Mesenchymal stem cell (in vitro differentiated cells and primary cell): ENCODE results near the gene PRKAA2.

Source experiments
- DNase-seq: peaks from one replicate; pipeline ENCODE4 v3.0.0-alpha.2; 2013
- H2AFZ ChIP-seq: one replicate; pipeline ENCODE4 v1.6.1; 2013; ENCODE audit warnings: low read depth, mild to moderate bottlenecking, control low read depth, inconsistent platforms, low read length, moderate library complexity
- H2AK5ac ChIP-seq: 2 replicates; pipeline ENCODE4 v1.6.1; 2013; ENCODE audit warnings: low read length, moderate library complexity, mild to moderate bottlenecking, inconsistent platforms; ENCODE audit not compliant: severe bottlenecking
- H2BK120ac ChIP-seq: one replicate; pipeline ENCODE4 v1.6.1; 2013; ENCODE audit warnings: low read depth, mild to moderate bottlenecking, inconsistent platforms, low read length, moderate library complexity
- H2BK12ac ChIP-seq, 2 experiments: one replicate each; pipeline ENCODE4 v1.6.1; 2013; ENCODE audit warnings: inconsistent platforms in 2 of 2, low read length in 2 of 2, mild to moderate bottlenecking in 2 of 2, moderate library complexity in 2 of 2, control low read depth in 1 of 2
- H2BK15ac ChIP-seq: one replicate; pipeline ENCODE4 v1.6.1; 2013; ENCODE audit warnings: mild to moderate bottlenecking, low read depth, inconsistent platforms; ENCODE audit not compliant: poor library complexity, severe bottlenecking
- H2BK5ac ChIP-seq: 2 replicates; pipeline ENCODE4 v1.6.1; 2013; ENCODE audit warnings: low read depth, mild to moderate bottlenecking, low read length, control low read depth, inconsistent platforms; ENCODE audit not compliant: poor library complexity, severe bottlenecking
- H3K14ac ChIP-seq, 2 experiments: one replicate each; pipeline ENCODE4 v1.6.1; 2013; ENCODE audit warnings: inconsistent platforms in 2 of 2, low read length in 2 of 2, control low read depth in 1 of 2, mild to moderate bottlenecking in 1 of 2, moderate library complexity in 1 of 2
- H3K18ac ChIP-seq, 2 experiments: one replicate each; pipeline ENCODE4 v1.6.1; 2013; ENCODE audit warnings: inconsistent platforms in 2 of 2, low read length in 2 of 2, control low read depth in 1 of 2, low read depth in 1 of 2, mild to moderate bottlenecking in 1 of 2
- H3K23ac ChIP-seq, 2 experiments: one replicate each; pipeline ENCODE4 v1.6.1; 2013; ENCODE audit warnings: inconsistent platforms in 2 of 2, low read length in 2 of 2, mild to moderate bottlenecking in 2 of 2, moderate library complexity in 2 of 2, control low read depth in 1 of 2
- H3K27ac ChIP-seq: 2 replicates; pipeline ENCODE4 v1.5.1; 2013; ENCODE audit warnings: mild to moderate bottlenecking, moderate library complexity, low read length, control low read depth, inconsistent platforms; ENCODE audit not compliant: poor library complexity, severe bottlenecking
- H3K27me3 ChIP-seq, 2 experiments: 2 replicates each; pipeline versions ENCODE4 v1.6.1 to v1.7.0; 2013; ENCODE audit warnings: low read length in 2 of 2, mild to moderate bottlenecking in 2 of 2, moderate library complexity in 2 of 2, control low read depth in 1 of 2, inconsistent platforms in 1 of 2; ENCODE audit not compliant: control insufficient read depth in 1 of 2, insufficient read depth in 1 of 2
- H3K36me3 ChIP-seq, 2 experiments: 2 replicates each; pipeline versions ENCODE4 v1.6.1 to v1.7.0; 2013; ENCODE audit warnings: low read length in 2 of 2, control low read depth in 1 of 2, inconsistent platforms in 1 of 2, low read depth in 1 of 2, mild to moderate bottlenecking in 1 of 2; ENCODE audit not compliant: insufficient read depth in 2 of 2, control insufficient read depth in 1 of 2
- H3K4ac ChIP-seq, 2 experiments: one replicate each; pipeline ENCODE4 v1.6.1; 2013; ENCODE audit warnings: inconsistent platforms in 2 of 2, low read length in 2 of 2, mild to moderate bottlenecking in 2 of 2, moderate library complexity in 2 of 2, control low read depth in 1 of 2, low read depth in 1 of 2
- H3K4me1 ChIP-seq: 2 replicates; pipeline ENCODE4 v1.6.1; 2013; ENCODE audit warnings: low read depth, low read length, control low read depth; ENCODE audit not compliant: control insufficient read depth, insufficient read depth
- H3K4me2 ChIP-seq: 2 replicates; pipeline ENCODE4 v1.6.1; 2013; ENCODE audit warnings: low read length, mild to moderate bottlenecking, inconsistent platforms; ENCODE audit not compliant: poor library complexity, severe bottlenecking
- H3K4me3 ChIP-seq, 2 experiments: 2 replicates each; pipeline versions ENCODE4 v1.5.1 to v1.7.0; 2013; ENCODE audit warnings: low read length in 2 of 2, mild to moderate bottlenecking in 2 of 2, control low read depth in 1 of 2, low read depth in 1 of 2; ENCODE audit not compliant: insufficient read depth in 1 of 2
- H3K79me1 ChIP-seq: replicated peaks from 2 replicates; pipeline ENCODE4 v1.6.1; 2013; ENCODE audit warnings: mild to moderate bottlenecking, control low read depth, low read length, inconsistent platforms; ENCODE audit not compliant: poor library complexity, severe bottlenecking
- H3K9ac ChIP-seq: 2 replicates; pipeline ENCODE4 v1.7.0; 2013; ENCODE audit warnings: mild to moderate bottlenecking, low read length, moderate library complexity
- H3K9me3 ChIP-seq: 2 replicates; pipeline ENCODE4 v1.7.0; 2013; ENCODE audit warnings: mild to moderate bottlenecking, low read length; ENCODE audit not compliant: control insufficient read depth
- H4K8ac ChIP-seq: one replicate; pipeline ENCODE4 v1.6.1; 2013; ENCODE audit warnings: inconsistent platforms, mild to moderate bottlenecking, low read length, moderate library complexity
- H4K91ac ChIP-seq: one replicate; pipeline ENCODE4 v1.6.1; 2013; ENCODE audit warnings: mild to moderate bottlenecking, low read length, inconsistent platforms
- WGBS: methylation state at CpG from one replicate; pipeline ENCODE4 v1.1.7; 2013; ENCODE audit warnings: mixed read lengths; 5-methylcytosine and 5-hydroxymethylcytosine counted together

PRKAA2 gene

DNA sequence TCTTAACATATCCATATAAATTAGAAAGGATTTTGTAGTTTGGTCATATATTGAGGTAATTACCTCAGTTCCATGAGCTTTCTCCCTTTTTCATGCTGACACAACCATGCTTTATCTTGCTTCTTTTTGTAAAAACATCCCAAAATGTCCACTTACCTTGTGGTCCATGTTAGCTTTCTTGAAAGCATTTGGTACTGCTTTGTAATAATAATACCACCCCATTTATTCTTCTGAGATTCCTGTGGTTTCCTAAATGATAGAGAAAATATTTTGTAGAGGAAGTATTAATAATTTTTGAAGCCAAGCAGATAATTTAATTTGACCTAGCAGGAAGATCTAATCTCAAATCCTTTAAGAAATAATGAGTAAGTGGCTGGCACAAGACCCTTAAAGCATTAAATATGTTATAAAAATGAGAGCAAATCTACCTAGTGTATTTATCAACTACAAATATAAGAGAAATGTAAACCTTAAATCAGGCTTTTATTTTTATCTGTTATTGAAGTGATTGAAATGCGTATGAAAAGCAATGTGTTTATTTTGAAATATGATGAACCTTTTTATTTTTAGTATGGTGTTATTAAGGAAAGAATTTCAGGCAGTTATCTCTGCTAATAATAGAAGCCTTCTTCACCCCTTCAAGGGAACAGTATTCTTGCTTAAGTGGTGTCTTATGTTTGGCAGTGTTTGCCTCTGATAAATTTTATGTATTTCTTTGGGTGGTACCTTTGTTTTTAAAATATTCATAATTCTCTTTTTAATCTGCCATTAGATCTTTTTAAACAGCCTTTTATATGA lies 9.2 kb downstream of the PRKAA2 start:
- Histone ChIP-seq H3K9me3 (peaks cover 17% of the 10 kb centered on the region), H3K4me2 (no peak overlapping the region), H3K18ac (no peak overlapping the region), H2BK120ac (no peak overlapping the region), H4K91ac (no peak overlapping the region), H3K4me3 (no peak overlapping the region), H2BK15ac (no peak overlapping the region), H2BK12ac (no peak overlapping the region), H3K79me1 (peaks cover 13% of the 10 kb centered on the region), H3K14ac (no peak overlapping the region), H3K36me3 (no peaks in the 10 kb centered on the region), H3K27ac (no peak overlapping the region), H2BK5ac (no peak overlapping the region), H3K23ac (no peak overlapping the region), H2AFZ (no peak overlapping the region), H3K27me3 (no peaks in the 10 kb centered on the region), H3K4ac (no peak overlapping the region), H3K9ac (no peak overlapping the region), H2AK5ac (no peak overlapping the region), H4K8ac (no peak overlapping the region), H3K4me1 (no peaks in the 10 kb centered on the region)
- WGBS: 100% methylated on average over 1 of the region's 1 CpG
- DNase-seq: no peak

DNA sequence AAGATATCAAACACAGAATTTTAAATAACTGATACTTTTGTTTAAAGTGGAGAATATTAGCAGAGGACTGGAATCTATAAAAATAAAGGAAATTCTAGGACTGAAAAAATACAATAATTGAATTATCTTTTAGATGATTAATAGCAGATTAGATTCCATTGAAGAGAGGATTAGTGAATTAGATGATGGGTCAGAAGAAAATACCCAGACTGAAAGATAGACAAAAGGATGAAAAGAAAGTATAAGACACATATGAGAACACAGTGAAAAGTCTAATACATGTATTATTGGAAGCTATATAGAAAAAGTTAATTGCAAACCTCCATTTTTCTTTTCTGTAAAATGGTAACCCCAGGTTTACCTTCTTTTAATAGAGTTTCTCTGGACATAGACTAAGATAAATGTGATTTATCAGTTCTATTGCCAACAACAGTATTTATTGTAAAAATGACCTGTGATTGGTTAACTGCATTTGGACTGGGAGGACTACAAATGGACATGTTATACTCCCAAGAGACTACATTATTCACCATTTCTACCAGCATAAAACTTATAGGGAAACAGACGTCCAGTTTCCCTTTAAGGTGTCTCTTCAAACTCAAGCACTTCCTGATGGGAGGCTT lies 11.0 kb downstream of the PRKAA2 start:
- Histone ChIP-seq H3K27me3 (no peaks in the 10 kb centered on the region), H3K23ac (no peak overlapping the region), H2BK15ac (no peak overlapping the region), H4K8ac (no peak overlapping the region), H3K79me1 (peaks cover 14% of the 10 kb centered on the region), H2AK5ac (no peak overlapping the region), H3K4ac (no peak overlapping the region), H3K4me1 (no peaks in the 10 kb centered on the region), H3K18ac (no peak overlapping the region), H2BK5ac (no peak overlapping the region), H3K27ac (no peak overlapping the region), H2AFZ (no peak overlapping the region), H3K4me3 (peak overlapping the region in 1 of 2 experiments; percentile 14), H4K91ac (no peak overlapping the region), H2BK12ac (no peak overlapping the region), H3K9me3 (peaks cover 17% of the 10 kb centered on the region), H3K36me3 (no peaks in the 10 kb centered on the region), H2BK120ac (no peak overlapping the region), H3K4me2 (no peak overlapping the region), H3K9ac (no peak overlapping the region), H3K14ac (no peak overlapping the region)
- DNase-seq: no peak
- WGBS: 94% methylated on average over 1 of the region's 1 CpG

DNA sequence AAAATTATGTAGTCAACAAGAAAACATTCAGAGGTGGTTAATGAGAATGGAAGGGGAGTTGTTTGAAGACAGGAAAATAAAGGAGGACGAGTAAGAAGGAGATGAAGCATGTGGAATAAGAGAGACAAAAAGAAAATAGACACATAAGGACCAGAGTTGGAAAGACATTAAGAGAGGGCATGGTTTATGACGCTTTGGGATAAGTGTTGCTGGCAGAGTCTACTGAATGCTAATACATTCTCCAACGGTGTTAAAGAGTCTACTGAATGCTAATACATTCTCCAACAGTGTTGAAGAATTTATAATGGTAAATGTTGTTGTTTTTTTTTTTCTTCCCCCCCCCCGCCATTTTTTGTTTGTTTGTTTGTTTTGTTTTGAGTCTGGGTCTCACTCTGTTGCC lies 13.1 kb downstream of the PRKAA2 start:
- no peaks in the 10 kb centered on the region for H3K27me3 ChIP-seq
- no peak overlapping the region for H3K18ac ChIP-seq
- DNase-seq: no peak
- no peak overlapping the region for H2BK5ac ChIP-seq
- no peak overlapping the region for H2BK15ac ChIP-seq
- H3K9ac ChIP-seq: no peak overlapping the region
- no peak overlapping the region for H4K8ac ChIP-seq
- H3K4me3 ChIP-seq: no peak overlapping the region
- H4K91ac ChIP-seq: no peak overlapping the region
- no peak overlapping the region for H3K23ac ChIP-seq
- peaks cover 17% of the 10 kb centered on the region for H3K9me3 ChIP-seq
- no peak overlapping the region for H3K4ac ChIP-seq
- no peak overlapping the region for H3K4me2 ChIP-seq
- no peak overlapping the region for H3K27ac ChIP-seq
- no peak overlapping the region for H2AK5ac ChIP-seq
- 93% methylated on average over 2 of the region's 4 CpGs for WGBS
- peaks cover 19% of the 10 kb centered on the region for H3K79me1 ChIP-seq
- H2AFZ ChIP-seq: no peak overlapping the region
- H2BK12ac ChIP-seq: no peak overlapping the region
- no peak overlapping the region for H2BK120ac ChIP-seq
- H3K4me1 ChIP-seq: no peaks in the 10 kb centered on the region
- no peaks in the 10 kb centered on the region for H3K36me3 ChIP-seq
- H3K14ac ChIP-seq: no peak overlapping the region

DNA sequence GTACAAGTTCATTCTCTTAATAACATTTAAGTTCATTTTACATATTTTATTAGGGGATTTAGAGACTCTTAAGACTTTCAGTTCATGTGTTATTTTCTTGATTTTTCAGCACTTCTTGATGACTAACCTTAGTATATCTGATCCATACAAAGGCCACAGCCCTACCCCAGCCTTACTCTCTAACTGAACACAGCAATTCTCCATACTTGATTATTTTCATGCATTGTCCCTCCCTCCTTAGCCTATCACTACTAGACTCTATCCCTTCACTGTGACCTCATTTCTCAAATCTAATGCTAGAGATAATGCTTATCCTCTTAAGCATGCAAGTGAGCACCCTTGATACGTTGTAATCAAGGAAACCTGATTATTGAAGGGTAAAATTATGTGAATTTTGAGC lies 15.2 kb downstream of the PRKAA2 start:
- no peak for DNase-seq
- Histone ChIP-seq H2BK5ac (no peak overlapping the region), H3K4me2 (no peak overlapping the region), H3K79me1 (peaks cover 24% of the 10 kb centered on the region), H3K4me1 (no peaks in the 10 kb centered on the region), H3K27ac (no peak overlapping the region), H3K4ac (no peak overlapping the region), H3K18ac (no peak overlapping the region), H2BK12ac (no peak overlapping the region), H3K9me3 (peaks cover 17% of the 10 kb centered on the region), H3K36me3 (peaks cover 0 to 3% of the 10 kb centered on the region in 2 experiments), H2AK5ac (no peak overlapping the region), H2AFZ (no peak overlapping the region), H2BK15ac (no peak overlapping the region), H3K14ac (no peak overlapping the region), H4K91ac (no peak overlapping the region), H3K23ac (no peak overlapping the region), H3K4me3 (no peak overlapping the region), H3K9ac (no peak overlapping the region), H4K8ac (no peak overlapping the region), H3K27me3 (no peaks in the 10 kb centered on the region), H2BK120ac (no peak overlapping the region)
- no CpG with 5 or more reads among the region's 1 CpG for WGBS
